ENCODE results near the gene WDR41.
A peak's percentile ranks its signal among the peaks of the same experiment; 100 is the strongest.
"Not testable (repeated sequence)": the region's sequence is repeated elsewhere in the genome, so short reads cannot be mapped to it uniquely, and the experiment has no call there.

The WDR41 gene, protein sequence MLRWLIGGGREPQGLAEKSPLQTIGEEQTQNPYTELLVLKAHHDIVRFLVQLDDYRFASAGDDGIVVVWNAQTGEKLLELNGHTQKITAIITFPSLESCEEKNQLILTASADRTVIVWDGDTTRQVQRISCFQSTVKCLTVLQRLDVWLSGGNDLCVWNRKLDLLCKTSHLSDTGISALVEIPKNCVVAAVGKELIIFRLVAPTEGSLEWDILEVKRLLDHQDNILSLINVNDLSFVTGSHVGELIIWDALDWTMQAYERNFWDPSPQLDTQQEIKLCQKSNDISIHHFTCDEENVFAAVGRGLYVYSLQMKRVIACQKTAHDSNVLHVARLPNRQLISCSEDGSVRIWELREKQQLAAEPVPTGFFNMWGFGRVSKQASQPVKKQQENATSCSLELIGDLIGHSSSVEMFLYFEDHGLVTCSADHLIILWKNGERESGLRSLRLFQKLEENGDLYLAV

DNA sequence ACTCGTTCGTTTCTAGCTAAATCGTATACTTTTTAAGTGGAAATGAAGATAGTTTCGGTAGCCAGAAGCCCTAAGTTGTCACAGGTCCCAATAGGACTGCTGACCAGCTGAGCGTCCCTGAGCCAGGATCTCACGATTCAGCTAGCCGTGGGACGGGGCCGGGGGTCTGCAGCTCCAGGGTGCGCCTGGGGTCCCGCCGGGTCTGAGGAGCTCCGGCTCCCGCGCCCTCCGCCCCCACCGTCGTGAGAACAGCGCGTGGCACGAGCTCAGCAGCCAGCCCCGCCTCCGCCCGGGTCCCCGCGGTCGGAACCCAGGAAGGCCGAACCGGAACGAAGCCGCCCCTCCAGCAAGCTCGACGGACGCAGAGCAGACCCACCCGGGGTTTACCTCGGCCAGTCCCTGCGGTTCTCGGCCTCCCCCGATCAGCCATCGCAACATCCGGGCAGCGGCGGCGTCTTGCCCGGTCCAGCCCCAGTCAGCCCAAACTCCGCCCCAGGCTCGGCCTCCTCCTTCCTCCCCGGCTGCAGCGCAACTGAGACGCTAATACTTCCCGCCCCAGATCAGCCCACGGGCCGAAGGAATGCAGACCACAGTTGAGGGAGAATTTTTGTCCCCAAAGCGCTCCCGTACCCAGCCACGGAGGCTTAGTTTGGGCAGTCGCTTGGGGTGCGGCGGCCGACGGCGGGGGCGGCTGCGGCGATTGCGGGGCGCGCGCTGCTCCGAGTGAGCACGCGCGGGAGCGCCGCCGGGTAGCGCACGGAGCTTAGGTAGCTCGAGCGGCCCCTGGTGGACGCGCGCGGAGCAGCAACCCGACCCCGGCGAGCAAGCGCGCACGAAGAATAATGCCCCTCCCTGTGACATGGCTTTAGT lies at the start of gene WDR41:
WDR41 (minus strand) TSS at position 534 of the 870 bp plus-strand sequence; CDS start at position 438, 96 bp downstream.
- peak; percentile 92 for DNase-seq

DNA sequence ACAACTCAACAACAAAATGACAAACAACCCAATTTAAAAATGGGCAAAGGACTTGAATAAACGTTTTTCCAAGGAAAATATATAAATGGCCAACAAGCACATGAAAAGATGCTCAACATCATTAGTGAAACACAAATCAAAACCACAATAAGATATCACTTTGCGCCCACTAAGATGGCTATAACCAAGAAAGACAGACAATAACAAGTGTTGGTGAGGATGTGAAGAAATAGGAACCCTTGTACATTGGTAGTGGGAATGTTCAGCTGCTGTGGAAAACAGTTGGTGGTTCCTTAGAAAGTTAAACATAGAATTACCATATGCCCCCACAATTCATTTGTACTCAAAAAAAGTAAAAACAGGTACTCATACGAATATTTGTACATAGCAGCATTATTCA lies 39.2 kb upstream of the WDR41 start:
- DNase-seq, result no peak

DNA sequence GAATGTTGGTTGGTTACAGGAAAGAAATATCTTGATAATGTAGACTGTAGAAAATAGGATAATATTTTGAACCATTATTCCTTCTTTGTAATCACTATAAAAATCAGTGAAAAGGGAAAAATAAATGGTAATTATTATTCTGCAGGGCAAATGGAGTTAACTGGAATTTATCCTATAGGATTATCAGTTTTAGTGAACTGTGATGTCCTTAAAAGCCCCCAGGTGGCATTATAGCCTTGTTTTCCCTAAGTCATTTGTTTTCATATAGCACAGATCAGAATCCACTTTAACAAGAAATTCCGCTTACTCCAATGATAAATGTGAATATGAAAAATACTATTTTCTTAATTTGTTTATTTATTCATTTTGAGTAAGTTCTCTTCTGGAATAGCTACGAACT lies 26.2 kb upstream of the WDR41 start:
- DNase-seq, result no peak

DNA sequence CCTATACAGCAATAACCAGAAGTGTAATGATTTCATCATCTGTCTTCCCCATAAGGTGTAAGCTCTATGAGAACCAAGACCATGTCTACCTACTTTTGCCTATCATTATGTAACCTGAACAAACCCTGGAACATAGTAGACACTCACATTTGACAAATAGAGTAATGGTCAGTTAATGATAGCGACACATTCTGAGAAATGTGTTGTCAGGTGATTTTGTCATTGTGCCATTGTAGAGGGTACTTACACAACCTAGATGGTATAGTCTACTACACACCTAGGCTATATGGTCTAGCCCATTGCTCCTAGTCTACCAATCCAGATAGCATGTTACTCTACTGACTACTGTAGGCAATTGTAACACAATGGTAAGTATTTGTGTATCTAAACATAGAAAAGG lies 22.3 kb upstream of the WDR41 start:
- no peak for DNase-seq

DNA sequence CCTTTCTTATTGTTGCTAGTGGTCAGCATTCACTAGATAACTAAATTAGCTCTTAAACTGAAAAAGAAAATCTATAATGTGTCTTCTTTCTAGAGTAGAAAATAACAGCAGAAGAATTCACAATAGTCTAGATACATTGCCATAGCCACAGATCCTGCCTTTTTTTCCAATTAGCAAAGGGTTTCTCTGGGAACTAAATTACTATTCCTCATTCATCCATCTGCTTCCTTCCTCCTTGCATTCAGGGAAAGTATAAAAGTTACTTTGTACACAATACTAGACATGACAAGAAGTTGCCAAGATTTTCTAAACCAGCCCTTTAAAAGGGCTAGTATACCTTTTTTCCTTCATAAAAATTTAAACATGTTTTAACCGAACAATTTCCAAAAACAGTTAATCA lies 21.2 kb upstream of the WDR41 start:
- DNase-seq, result no peak

DNA sequence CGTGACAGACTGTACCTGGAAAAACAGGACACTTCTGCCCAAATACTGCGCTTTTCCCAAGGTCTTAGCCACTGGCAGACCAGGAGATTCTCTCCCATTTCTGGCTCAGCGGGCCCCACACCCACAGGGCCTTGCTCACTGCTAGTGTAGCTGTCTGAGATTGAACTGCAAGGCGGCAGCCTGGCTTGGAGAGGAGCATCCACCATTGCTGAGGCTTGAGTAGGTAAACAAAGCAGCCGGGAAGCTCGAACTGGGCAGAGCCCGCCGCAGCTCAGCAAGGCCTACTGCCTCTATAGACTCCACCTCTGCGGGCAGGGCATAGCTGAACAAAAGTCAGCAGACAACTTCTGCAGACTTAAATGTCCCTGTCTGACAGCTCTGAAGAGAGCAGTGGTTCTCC lies 9.0 kb upstream of the WDR41 start:
- DNase-seq, result not testable (repeated sequence)

DNA sequence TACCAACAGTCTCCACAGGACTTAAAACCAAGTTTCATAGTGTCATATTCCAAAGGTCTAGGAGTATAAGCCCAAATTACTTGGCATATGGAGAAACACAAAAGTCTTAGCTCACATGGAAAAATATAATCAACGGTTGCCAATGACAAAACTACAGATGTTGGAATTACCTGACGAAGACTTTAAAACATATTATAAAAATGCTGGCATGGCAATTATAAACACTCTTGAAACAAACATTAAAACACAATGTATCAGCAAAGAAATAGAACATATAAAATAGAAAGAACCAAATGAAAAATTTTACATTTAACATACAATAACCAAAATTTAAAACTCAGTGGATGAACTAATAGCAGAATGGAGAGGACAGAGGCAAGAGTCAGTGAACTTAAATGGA lies 7.9 kb upstream of the WDR41 start:
- no peak for DNase-seq

DNA sequence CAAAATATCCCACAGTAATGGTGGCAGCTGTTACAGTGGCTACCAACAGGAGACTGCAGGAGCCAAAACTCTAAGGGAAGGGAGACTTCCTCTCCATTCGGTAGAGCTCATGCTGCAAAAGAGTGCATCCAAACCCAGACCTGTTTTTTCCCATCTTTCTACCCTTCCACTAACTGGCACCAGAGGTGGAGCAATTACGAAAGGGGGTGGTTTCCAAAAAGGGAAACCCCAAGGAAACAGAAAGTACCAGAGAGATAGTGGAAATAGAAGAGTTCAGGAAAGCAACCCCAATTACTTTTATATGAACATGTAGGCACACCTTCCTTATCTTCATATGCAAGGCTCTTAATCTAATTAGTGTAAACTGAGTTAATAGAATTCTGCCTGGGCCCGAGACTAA lies 7.3 kb upstream of the WDR41 start:
- DNase-seq, result no peak

DNA sequence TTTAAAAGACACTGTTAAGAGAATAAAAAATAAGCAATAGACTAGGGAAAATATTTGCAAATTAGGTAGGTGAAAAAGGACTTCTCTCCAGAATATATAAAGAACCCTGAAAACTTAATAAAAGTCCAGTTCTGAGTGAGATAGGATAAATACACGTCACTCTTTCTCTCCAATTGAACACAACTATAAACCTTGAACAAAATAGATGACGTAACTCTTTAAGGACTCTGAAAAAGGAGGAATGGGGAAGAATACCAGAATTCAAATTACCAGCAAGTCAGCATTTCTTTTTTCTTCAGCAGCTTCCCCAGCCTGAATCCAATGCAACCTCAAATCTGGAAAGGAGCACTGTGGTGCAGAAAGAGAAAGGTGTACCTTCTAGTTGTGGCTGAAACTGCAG lies 6.8 kb upstream of the WDR41 start:
- DNase-seq, result no peak

DNA sequence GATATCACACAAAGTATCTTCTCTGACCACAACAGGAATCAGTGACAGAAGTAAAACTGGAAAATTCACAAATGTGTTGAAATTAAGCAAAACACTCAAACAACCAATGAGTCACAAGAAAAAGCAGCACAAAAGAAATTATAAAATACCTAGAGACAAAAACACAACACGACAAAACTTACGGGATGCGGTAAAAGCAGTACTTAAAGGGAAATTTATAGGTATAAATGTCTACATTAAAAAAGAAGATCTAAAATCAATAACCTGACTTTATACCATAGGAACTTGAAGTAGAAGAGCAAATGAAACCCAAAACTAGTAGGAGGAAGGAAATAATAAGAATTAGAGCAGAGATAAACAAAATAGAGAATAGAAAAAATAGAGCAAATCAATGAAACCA lies 2.8 kb upstream of the WDR41 start:
- no peak for DNase-seq

DNA sequence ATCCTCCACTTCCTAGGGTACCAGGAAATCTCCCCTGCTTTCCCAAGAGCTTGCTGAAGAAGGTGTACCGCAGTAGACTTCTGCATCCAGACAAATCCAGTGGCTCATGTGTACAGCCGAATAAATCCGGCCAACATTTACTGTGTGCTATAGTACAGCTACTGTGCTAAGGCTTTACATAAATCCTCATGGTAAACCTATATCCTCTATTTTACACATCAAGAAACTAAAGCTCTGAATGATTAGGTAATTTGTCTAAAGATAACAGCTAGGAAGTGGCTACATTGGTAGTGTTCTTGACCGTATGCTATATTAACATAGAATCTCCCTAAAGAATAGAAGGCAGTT lies 511 bp upstream of the WDR41 start:
- no peak for DNase-seq

DNA sequence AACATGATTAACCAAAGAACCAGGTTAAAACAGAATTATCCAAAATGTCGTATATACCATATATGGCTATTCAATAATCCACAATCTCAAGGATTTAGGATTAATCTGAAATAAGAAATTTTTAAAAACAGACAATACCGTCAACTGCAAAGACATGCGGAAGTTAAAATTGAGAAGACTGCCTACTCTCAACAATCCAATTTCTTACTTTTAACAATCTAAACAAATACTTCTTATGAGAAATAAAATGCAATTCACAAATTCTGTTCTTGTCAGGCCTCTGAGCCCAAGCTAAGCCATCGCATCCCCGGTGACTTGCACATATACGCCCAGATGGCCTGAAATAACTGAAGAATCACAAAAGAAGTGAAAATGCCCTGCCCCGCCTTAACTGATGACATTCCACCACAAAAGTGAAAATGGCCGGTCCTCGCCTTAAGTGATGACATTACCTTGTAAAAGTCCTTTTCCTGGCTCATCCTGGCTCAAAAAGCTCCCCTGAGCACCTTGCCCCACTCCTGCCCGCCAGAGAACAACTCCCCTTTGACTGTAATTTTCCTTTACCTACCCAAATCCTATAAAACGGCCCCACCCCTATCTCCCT lies 1.3 kb downstream of the WDR41 start:
- not testable (repeated sequence) for DNase-seq

DNA sequence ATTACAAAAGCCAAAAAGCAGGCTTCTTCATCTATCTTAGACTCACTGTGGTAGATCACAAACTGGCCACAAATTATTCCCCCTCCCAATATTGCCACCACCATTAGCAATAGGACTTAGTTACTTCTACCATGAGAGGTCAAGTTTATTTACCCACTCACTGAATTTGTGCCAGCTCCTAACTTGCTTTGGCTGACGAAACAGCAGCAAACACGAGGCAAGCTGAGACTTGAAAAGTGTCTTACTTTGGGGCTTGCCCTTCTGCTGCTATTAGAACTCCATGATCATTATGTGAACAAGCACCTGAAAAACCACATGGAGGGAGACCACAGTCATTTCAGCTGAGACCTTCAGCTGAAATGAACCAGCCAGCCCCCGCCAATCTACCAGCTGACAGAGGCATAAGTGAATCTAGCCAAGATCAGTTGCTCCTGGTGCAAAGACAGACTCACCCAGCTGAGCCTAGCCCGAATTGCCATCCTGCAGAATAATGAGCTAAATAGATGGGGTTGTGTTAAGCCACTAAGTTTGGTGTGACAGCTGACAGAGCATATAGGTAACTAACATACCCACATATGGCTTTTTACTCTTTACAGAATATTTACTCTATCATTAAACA lies 5.7 kb downstream of the WDR41 start:
- DNase-seq, result no peak

DNA sequence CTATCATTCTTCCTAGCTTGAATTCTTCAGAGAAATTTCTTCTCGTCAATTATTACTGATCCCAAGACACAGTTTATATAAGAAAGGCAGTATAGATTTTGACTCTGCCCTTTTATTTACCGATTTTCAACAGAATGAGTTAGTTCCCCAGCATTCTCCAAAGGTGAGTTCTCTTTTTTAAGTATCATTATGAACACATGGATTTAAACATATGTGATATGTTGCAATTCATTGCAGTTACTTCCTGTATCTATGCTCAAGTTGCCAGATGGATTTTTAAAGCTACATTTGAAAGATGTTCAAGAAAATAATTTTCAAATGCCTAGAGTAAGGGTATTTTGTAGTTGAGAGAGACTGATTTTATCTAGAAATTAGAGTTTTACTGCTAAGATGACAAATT lies 8.4 kb downstream of the WDR41 start:
- DNase-seq, result no peak

DNA sequence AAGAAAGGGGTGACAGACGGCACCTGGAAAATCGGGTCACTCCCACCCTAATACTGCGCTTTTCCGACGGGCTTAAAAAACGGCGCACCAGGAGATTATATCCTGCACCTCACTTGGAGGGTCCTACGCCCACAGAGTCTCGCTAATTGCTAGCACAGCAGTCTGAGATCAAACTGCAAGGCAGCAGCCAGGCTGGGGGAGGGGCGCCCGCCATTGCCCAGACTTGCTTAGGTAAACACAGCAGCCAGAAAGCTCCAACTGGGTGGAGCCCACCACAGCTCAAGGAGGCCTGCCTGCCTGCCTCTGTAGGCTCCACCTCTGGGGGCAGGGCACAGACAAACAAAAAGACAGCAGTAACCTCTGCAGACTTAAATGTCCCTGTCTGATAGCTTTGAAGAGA lies 17.1 kb downstream of the WDR41 start:
- not testable (repeated sequence) for DNase-seq

DNA sequence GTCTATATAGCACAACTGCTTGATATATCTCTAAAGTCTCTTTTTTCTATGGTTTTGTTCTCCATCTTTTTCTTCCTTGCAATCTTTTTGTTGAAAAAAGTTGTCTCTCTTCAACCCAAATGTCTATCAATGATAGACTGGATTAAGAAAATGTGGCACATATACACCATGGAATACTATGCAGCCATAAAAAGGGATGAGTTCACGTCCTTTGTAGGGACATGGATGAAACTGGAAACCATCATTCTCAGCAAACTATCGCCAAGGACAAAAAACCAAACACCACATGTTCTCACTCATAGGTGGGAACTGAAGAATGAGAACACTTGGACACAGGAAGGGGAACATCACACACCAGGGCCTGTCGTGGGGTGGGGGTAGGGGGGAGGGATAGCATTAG lies 23.2 kb downstream of the WDR41 start:
- DNase-seq, result not testable (repeated sequence)

DNA sequence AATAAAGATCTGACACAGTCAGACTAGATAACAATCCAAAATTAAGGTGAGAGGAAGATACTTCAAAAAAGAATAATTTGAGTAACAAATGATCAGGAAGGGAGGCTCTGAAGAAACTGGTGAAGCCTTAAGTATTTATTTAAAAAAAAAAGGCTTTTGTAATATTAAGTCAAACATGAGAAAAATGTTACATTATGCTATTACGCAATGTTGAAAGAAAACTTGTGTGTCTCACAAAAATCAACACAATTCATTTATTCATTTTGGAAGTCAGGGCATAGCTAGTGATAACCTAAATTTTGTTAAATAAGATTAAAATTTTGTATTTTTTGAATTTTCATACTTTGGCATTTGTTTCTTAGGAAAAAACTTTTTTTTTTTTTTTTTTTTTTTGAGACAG lies 28.2 kb downstream of the WDR41 start:
- no peak for DNase-seq

DNA sequence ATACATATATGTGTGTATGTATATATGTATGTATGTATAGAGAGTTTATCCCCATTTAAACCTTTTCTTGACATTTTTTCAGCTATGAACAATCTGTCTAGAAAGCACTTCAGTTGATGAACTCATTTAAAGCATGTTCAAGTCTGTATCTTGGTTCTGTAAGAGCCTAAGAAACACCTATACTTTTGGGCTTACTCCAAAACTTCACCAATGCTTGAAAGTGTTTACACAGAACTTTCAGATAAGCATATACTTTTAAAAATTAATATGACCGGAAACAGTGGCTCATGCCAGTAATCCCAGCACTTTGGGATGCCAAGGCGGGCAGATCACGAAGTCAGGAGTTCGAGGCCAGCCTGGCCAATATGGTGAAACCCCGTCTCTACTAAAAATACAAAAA lies 30.8 kb downstream of the WDR41 start:
- no peak for DNase-seq

DNA sequence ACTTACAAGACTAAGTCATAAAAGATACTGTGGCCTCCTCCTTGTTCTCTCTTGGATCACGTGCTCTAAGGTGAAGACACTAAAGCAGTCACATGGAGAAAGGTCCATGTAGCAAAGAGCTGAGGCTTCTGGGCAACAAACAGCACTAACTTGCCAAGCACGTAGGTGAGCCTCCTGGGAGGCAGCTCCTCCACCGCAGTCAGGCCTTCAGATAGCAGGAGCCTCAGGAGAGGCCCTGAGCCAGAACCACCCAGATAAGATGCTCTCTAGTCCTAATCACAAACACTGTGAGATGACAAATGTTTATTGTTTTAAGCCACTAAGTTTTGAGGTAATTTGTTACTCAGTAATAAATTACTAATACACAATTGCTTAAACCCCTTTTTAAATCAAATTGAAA lies 38.0 kb downstream of the WDR41 start:
- no peak for DNase-seq

DNA sequence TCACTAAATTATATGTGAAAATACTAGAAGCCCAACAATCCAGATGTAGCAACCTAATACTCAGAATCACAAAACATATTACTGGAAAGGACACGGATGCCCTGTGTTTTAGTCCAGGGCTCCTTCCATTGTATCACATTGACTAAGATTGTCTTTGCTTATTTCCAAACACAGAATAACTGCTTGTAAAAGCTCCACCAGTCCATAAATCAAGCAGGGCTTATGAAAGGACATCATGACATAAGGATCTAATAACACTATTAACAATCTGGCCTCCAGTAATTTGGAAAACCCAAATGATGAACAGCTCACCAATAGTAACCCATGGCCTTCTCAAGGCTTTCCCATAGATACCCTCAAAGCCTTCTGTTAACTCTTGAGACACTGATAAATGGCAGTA lies 39.8 kb downstream of the WDR41 start:
- no peak for DNase-seq

DNA sequence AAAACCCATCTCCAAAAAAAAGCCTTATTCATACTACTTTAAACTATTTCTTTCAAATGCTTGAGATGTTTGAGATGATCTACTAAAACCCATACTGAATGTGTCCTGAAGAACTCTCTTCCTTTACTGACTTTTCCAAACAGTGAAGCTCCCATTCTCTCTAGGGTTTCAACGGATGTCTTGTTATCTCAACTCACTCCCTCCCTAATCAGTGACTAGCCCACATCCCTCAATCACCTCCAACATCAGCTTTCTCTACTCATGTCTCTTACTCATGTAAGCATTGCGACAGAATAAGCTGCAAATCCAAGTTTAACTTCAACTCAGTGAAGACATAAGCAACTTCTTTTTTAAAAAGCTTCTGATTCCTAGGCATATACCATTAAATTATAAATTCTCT lies 42.1 kb downstream of the WDR41 start:
- no peak for DNase-seq

DNA sequence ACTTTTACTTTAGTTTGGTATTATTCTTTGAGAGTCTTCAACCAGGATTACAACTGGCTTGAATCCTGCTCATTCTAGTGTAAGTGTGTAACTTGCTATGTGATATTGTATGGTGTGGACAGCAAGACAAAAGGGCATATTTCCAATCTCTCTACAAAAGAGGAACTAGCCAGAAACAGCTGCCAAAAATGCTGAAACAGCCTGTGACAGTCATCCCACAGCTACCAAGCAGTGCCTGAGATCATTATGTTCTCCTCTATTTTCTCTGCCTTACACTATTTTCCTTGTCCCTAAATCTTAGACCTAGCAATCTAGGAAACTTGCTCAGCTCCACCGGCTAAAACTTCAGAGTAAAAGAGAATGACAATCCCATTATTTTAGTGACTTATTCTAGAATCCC lies 42.8 kb downstream of the WDR41 start:
- DNase-seq, result no peak

DNA sequence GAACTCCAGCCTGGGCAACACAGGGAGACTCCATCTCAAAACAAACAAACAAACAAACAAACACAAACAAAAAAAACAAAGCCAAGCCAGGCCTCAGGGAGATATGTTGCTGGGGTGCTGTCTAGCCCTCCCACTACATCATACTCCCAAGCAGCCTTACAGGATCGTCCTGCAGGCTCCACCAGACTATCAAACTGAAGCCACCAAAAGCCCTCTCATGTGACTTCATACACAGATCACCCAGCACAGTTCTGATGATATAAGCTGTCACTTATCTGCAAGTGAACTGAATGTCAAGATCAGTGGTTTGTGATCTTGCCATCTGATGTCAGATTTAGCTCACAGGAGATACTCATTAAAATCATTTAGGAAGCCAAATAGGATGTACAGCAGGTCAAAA lies 43.3 kb downstream of the WDR41 start:
- DNase-seq, result no peak
